Endothelial cell (in vitro differentiated cells): ENCODE results near the gene CDKAL1. TPM values are rescaled to one million over a fixed set of nuclear protein-coding genes. Genes with fewer than 3 reads are reported as not detected.

ENCODE experiments used
- DNase-seq: peaks from one replicate; pipeline ENCODE4 v3.0.0; 2021; ENCODE audit warnings: low spot score
- H3K27ac Mint-ChIP-seq: one replicate; pipeline ENCODE4 v1.8.0; 2021; ENCODE audit warnings: mixed read lengths, inconsistent platforms; ENCODE audit not compliant: unreplicated experiment
- H3K27me3 Mint-ChIP-seq: one replicate; pipeline ENCODE4 v1.8.0; 2021; ENCODE audit warnings: mild to moderate bottlenecking, moderate library complexity, mixed read lengths, inconsistent platforms; ENCODE audit not compliant: unreplicated experiment
- H3K36me3 Mint-ChIP-seq: one replicate; pipeline ENCODE4 v1.8.0; 2021; ENCODE audit warnings: mild to moderate bottlenecking, low read depth, mixed read lengths, inconsistent platforms; ENCODE audit not compliant: unreplicated experiment
- H3K4me1 Mint-ChIP-seq: one replicate; pipeline ENCODE4 v1.8.0; 2021; ENCODE audit warnings: mild to moderate bottlenecking, mixed read lengths, inconsistent platforms; ENCODE audit not compliant: unreplicated experiment
- H3K4me3 Mint-ChIP-seq: one replicate; pipeline ENCODE4 v1.8.0; 2021; ENCODE audit warnings: mild to moderate bottlenecking, mixed read lengths, inconsistent platforms; ENCODE audit not compliant: unreplicated experiment
- H3K9me3 Mint-ChIP-seq: one replicate; pipeline ENCODE4 v1.8.0; 2021; ENCODE audit warnings: mixed read lengths, inconsistent platforms; ENCODE audit not compliant: unreplicated experiment
- total RNA-seq: library from RNA; stranded (reverse); fragmentation: NEBNext Ultra II Directional; extraction: Animal tissue kit (Norgen Biotek cat#: 25700); gene quantifications from one replicate; pipeline ENCODE4 v1.2.1, GENCODE V29; 2021; ENCODE audit not compliant: unreplicated experiment
- TF ChIP-seq, protein P1 (sequence below): fragments of 200-600 bp; sonication (generic); IDR thresholded peaks from one replicate; pipeline ENCODE4 v1.5.0; 2021; ENCODE audit warnings: antibody characterized with exemption; ENCODE audit not compliant: unreplicated experiment

The CDKAL1 gene
- total RNA-seq, 1 donor from 2014 or later = 43.9 TPM

DNA sequence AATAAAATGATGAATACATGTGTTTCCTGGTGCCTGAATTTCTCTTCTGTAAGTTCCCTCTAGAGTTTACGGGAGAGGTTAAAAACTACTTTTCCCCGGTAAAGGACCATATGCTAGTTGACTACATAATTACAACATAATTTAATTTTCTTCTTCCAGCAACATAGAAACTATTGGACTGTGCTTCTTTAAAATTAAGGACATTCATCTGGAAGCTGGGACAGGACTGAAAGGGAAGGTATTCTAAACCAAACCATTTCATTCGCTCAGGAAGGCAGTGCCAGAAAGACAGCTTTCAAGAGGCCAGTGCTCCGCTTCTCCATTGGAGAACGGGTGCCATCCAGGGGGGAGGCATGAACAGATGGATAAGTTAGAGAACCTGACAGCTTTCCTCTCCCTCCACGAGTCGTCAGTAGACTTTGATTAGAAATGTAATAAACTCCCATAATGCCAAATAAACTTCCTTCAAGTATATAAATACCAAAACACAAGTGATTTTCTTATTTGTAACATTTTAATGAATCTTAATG is 601.3 kb downstream of the CDKAL1 start:
- Mint-ChIP-seq H3K27ac (no peak overlapping the region), H3K4me1 (peaks cover 6% of the 10 kb centered on the region), H3K36me3 (no peaks in the 10 kb centered on the region), H3K9me3 (no peaks in the 10 kb centered on the region), H3K27me3 (no peaks in the 10 kb centered on the region), H3K4me3 (no peak overlapping the region)
- TF ChIP-seq, protein P1, sequence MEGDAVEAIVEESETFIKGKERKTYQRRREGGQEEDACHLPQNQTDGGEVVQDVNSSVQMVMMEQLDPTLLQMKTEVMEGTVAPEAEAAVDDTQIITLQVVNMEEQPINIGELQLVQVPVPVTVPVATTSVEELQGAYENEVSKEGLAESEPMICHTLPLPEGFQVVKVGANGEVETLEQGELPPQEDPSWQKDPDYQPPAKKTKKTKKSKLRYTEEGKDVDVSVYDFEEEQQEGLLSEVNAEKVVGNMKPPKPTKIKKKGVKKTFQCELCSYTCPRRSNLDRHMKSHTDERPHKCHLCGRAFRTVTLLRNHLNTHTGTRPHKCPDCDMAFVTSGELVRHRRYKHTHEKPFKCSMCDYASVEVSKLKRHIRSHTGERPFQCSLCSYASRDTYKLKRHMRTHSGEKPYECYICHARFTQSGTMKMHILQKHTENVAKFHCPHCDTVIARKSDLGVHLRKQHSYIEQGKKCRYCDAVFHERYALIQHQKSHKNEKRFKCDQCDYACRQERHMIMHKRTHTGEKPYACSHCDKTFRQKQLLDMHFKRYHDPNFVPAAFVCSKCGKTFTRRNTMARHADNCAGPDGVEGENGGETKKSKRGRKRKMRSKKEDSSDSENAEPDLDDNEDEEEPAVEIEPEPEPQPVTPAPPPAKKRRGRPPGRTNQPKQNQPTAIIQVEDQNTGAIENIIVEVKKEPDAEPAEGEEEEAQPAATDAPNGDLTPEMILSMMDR = no peak
- DNase-seq = no peak

DNA sequence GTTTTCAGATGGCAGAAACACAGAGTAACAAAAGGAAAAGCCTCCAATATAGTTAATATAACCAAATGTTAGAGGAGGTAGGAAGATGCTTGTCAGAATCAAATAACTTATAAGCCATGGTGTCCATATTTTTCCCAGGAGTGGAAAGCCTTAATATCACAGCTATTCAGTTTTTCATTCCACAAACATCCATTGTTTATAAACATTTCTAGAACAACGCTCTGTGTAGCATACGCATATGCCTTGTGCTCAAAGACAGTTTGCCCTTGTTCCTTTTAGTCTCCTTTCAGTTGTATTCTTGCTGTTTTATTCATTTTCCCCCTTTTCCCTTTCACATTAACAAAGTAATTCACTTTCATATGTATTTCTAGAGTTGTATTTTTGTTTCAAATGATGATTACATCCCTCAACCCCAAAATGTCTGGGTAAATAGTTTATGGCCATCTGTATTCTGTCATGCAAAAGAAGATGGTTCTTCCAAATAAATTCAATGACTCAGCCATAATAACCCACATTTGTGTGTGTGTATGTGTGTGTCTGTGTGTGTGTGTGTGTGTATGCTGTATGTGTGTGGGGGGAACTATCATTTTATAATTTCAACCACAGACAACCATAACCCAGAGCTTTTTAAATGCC is 603.6 kb downstream of the CDKAL1 start:
- no peaks in the 10 kb centered on the region for H3K36me3 Mint-ChIP-seq
- TF ChIP-seq, protein P1 = no peak
- H3K4me1 Mint-ChIP-seq = peaks cover 6% of the 10 kb centered on the region
- no peaks in the 10 kb centered on the region for H3K27me3 Mint-ChIP-seq
- no peaks in the 10 kb centered on the region for H3K9me3 Mint-ChIP-seq
- no peak for DNase-seq
- H3K27ac Mint-ChIP-seq = no peak overlapping the region
- no peak overlapping the region for H3K4me3 Mint-ChIP-seq

DNA sequence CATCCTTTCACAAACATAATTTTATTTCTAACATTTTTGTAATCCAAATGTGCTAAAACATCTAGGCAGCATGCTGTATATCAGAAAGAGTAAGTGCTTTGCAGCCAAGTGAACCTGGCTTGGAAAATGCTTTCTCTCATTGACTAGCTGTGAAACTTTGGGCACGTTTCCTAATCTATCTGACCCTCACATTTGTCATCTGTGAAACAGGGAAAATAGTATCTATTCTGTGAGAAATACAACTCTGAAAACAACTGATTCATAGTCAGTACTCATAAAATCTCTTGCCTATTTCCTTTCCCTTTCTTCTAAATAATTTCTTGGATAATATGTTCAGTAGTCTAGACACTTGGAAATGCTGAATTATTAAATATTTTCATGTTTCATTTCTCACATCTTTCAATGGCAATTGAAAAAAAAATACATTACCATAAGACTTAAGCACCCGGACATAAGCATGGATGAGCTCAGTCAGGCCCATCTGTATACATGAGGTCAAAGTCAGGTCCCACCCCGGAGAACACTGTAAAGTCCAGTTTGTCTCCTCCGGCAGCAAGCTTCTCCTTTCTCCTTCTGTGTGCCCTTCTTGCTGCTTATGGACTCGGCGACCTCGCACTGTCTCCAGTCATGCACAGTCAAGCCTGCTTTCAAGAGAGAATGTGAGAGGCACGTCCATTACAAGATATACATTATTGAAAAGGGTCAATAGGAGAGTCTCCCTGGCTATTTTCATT is 604.2 kb downstream of the CDKAL1 start:
- Mint-ChIP-seq H3K27ac (no peak overlapping the region), H3K4me1 (peaks cover 6% of the 10 kb centered on the region), H3K4me3 (no peak overlapping the region)

DNA sequence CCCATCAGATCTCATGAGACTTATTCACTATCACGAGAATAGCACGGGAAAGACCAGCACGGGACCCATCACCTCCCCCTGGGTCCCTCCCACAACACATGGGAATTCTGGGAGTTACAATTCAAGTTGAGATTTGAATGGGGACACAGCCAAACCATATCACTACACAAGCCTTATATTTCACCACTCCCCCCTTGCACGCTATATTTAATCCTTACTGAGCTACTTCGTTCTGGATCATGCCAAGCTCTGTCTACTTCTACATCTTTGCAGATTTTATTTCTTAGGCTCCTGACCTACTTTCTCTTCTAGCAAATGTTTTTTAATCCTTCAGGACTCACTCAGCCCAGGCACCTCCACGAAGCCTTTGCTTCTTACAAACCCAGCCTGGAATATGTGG is 606.7 kb downstream of the CDKAL1 start:
- DNase-seq = no peak
- no peak overlapping the region for H3K4me3 Mint-ChIP-seq
- no peaks in the 10 kb centered on the region for H3K36me3 Mint-ChIP-seq
- no peaks in the 10 kb centered on the region for H3K27me3 Mint-ChIP-seq
- no peaks in the 10 kb centered on the region for H3K9me3 Mint-ChIP-seq
- no peak overlapping the region for H3K27ac Mint-ChIP-seq
- peaks cover 6% of the 10 kb centered on the region for H3K4me1 Mint-ChIP-seq
- TF ChIP-seq, protein P1 = no peak

More for the DNA sequence above, 604.2 kb downstream of the CDKAL1 start:
- no peak for DNase-seq
- no peaks in the 10 kb centered on the region for H3K27me3 Mint-ChIP-seq
- H3K9me3 Mint-ChIP-seq = no peaks in the 10 kb centered on the region
- H3K36me3 Mint-ChIP-seq = no peaks in the 10 kb centered on the region
- TF ChIP-seq, protein P1 = no peak
